HCT116 (cell line): ENCODE data around the gene SMYD3.

ENCODE experiments used
- EZH2 ChIP-seq: fragments of 200-600 bp; sonication (generic); IDR thresholded peaks from 2 replicates; pipeline ENCODE4 v1.6.1; 2017; ENCODE audit warnings: antibody characterized with exemption, mixed run types
- EZH2phosphoT487 ChIP-seq: fragments of 200-600 bp; IDR thresholded peaks from 2 replicates; pipeline ENCODE4 v1.6.1; 2018; ENCODE audit warnings: antibody characterized with exemption, borderline replicate concordance
- JUND ChIP-seq: IDR thresholded peaks from 2 replicates; pipeline ENCODE4 v1.6.1; 2012
- POLR2A ChIP-seq: IDR thresholded peaks from 2 replicates; pipeline ENCODE4 v1.7.0; 2011; ENCODE audit warnings: borderline replicate concordance; ENCODE audit not compliant: insufficient read depth, insufficient read length; ENCODE audit errors: extremely low read depth
- POLR2AphosphoS5 ChIP-seq: IDR thresholded peaks from 2 replicates; pipeline ENCODE4 v1.6.1; 2011; ENCODE audit warnings: mild to moderate bottlenecking, low read depth, low read length, moderate library complexity
- SP1 ChIP-seq: IDR thresholded peaks from 2 replicates; pipeline ENCODE4 v1.6.1; 2012; ENCODE audit warnings: low read depth
- SRF ChIP-seq: IDR thresholded peaks from 2 replicates; pipeline ENCODE4 v1.6.1; 2012; ENCODE audit warnings: low read depth
- ZFX ChIP-seq: fragments of 450-650 bp; IDR thresholded peaks from 2 replicates; pipeline ENCODE4 v1.6.1; 2017
- TF ChIP-seq, protein P1 (sequence below), 3 experiments: fragments of 200-600 bp in 1 of 3; sonication (generic) in 1 of 3; IDR thresholded peaks in 2 of 3; conservative IDR thresholded peaks in 1 of 3; 2 replicates each; pipeline ENCODE4 v1.5.1; 2012 to 2017; ENCODE audit warnings: low read depth in 2 of 3, low read length in 2 of 3, antibody characterized with exemption in 1 of 3, borderline replicate concordance in 1 of 3, control low read depth in 1 of 3, mild to moderate bottlenecking in 1 of 3, mixed read lengths in 1 of 3, mixed run types in 1 of 3, moderate library complexity in 1 of 3; ENCODE audit not compliant: insufficient read depth in 1 of 3
- TF ChIP-seq, protein P2 (sequence below): IDR thresholded peaks from 2 replicates; pipeline ENCODE4 v1.6.1; 2012
- TF ChIP-seq, protein P3 (sequence below): IDR thresholded peaks from 2 replicates; pipeline ENCODE4 v1.6.1; 2012

DNA sequence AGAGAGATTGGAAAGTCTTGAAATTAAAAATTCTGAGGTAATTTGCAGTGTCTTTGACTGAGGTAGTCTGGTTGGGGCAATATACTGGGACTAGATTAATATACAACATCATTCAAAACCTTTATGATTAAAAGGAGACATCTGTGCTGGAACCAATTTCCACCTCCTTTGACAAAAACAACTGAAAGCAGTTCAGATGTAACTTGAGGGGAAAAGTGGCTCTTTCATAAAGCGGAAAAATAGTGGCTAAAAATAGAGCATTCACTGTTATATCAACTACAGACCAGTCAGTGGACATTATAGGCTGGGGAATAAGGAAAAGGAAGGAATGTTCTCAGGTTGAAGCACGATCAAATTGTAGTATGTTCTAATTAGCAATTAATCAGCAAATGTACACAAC is 635.9 kb downstream of the SMYD3 start:
- TF ChIP-seq POLR2A, result no peak
- TF ChIP-seq, protein P1, sequence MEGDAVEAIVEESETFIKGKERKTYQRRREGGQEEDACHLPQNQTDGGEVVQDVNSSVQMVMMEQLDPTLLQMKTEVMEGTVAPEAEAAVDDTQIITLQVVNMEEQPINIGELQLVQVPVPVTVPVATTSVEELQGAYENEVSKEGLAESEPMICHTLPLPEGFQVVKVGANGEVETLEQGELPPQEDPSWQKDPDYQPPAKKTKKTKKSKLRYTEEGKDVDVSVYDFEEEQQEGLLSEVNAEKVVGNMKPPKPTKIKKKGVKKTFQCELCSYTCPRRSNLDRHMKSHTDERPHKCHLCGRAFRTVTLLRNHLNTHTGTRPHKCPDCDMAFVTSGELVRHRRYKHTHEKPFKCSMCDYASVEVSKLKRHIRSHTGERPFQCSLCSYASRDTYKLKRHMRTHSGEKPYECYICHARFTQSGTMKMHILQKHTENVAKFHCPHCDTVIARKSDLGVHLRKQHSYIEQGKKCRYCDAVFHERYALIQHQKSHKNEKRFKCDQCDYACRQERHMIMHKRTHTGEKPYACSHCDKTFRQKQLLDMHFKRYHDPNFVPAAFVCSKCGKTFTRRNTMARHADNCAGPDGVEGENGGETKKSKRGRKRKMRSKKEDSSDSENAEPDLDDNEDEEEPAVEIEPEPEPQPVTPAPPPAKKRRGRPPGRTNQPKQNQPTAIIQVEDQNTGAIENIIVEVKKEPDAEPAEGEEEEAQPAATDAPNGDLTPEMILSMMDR (IDR thresholded peaks at IDR 0.05 in 2 of 3, conservative IDR thresholded peaks at IDR 0.05 in 1 of 3; ENCODE audit: borderline replicate concordance in 1 of 3, insufficient read depth in 1 of 3, low read depth in 2 of 3, low read length in 2 of 3), result no peak
- no peak for TF ChIP-seq SRF
- no peak for TF ChIP-seq EZH2phosphoT487
- TF ChIP-seq, protein P2, sequence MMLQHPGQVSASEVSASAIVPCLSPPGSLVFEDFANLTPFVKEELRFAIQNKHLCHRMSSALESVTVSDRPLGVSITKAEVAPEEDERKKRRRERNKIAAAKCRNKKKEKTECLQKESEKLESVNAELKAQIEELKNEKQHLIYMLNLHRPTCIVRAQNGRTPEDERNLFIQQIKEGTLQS, result no peak
- TF ChIP-seq EZH2, result no peak
- no peak for TF ChIP-seq POLR2AphosphoS5
- no peak for TF ChIP-seq JUND
- TF ChIP-seq, protein P3, sequence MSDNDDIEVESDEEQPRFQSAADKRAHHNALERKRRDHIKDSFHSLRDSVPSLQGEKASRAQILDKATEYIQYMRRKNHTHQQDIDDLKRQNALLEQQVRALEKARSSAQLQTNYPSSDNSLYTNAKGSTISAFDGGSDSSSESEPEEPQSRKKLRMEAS, result no peak
- no peak for TF ChIP-seq ZFX
- TF ChIP-seq SP1, result no peak
